HG03175 (cell line): Measurements from ENCODE around the gene TET1.
"Not testable (repeated sequence)": the region's sequence is repeated elsewhere in the genome, so short reads cannot be mapped to it uniquely, and the experiment has no call there.

Source experiments
- ATAC-seq: cut with Tn5 transposase; IDR thresholded peaks from one replicate; pipeline ENCODE4 v1.9.1; 2021; ENCODE audit warnings: mild to moderate bottlenecking, moderate library complexity; ENCODE audit not compliant: unreplicated experiment

TET1 gene

DNA sequence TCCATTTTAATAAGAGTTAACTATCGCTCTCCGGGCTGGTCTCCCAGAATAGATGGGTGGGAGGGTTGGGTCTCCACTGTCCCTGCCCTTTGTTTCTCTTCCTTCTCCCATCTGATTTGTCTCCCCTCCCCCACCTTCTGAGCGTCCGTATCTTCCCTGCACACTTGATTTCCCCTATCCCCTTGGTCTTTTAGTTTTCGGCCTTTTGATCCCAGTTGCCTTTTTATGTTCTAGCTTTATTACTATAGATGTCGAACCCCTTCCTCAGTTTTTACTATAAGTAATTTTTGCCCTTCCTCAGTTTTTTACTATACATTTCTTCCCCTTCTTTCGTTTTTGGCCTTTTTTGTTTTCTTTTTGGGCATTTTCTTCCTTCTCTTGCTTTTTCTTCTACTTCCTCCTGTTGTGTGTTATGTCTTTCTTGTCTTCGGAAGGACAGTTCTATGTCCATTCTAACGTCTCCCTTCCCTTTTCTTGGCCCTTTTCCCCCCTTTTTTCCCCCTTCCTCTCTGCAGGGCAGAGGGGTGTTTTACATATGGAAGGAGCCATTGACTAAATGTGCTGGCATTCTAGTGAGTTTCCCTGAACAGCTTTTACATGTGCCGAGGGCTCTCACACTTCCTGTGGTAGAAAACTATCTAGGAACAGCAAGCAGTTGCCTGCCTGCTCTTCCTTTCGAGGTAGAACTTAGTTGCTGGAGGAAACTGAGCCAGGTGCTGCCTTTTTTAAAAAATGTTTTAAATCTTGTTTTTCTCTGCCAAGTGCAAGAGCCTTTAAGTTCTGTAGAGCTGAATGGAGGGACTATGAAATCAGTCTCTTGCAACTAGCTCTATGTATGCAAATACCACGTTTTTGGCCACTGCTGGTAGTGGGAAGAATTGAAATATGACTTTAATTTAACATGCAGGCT is 2.8 kb downstream of the TET1 start:
- no peak for ATAC-seq

DNA sequence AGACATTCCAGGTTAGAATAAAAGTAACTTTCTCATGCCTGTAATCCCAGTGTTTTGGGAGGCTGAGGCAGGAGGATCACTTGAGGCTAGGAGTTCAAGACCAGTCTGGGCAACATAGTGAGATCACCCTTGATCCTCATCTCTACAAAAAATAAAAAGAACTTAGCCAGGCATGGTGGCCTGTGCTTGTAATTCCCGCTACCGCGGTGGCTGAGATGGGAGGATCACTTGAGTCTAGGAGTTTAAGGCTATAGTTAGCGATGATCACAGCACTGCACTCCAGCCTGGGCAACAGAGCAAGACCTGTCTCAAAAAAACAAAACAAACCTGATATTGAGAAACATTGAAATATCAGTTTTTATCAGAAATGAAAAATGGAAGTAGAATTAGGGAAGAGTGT is 4.6 kb downstream of the TET1 start:
- no peak for ATAC-seq

DNA sequence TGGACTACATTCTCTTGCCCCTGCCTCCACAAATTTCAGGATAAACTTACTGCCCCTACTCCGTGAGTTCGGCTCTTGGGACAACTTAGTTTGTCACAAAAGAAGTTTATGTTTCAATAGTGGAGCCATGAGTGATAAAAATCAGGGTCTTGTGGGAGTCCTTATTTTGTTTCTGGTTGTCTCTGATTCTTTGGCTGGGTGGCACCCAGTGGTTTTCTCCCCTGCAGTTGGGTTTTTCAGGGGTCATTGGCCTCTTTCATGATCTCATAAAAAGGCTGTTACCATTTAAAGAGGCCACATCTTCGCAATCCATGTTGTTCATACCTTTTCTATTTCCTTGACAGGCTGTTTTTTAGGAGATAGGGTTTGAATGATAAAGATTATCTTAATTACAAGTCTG is 5.5 kb downstream of the TET1 start:
- no peak for ATAC-seq

DNA sequence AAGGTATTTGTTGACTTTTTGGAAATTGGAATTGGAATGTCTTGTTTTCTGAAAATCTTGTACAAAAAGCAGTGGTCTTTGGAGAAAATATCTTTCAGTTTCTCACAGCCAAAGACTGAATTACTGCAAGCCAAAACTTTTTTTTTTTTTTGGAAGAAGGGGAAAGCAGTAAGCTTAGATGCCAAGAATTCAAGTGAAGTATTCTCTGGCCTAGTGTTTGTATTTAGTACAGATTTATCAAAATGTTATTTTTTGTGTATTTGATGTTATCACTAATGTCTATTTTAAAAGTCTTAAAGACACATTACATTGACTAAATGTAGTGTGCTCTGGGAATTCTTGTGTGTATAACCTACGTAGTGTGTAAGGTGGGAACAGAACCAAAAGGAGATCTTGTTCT is 6.2 kb downstream of the TET1 start:
- ATAC-seq: no peak

DNA sequence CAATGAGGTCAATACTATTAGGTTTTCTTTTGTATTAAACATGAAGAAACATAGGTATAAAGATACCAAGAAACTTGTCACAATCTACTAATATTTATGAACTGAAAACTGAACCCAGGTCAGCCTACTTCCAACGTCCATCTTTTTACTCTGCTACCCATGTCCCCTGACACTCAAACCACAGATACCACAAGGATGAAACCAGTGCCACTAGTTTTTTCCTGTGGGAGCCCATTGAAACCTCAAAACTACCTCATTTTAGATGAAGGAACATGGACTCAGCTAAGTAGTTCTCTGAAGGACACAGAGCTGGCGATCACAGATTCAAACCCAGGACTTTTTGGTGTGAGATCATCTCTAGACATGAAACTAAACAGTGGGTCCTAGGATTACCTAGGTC is 6.8 kb downstream of the TET1 start:
- ATAC-seq: no peak

DNA sequence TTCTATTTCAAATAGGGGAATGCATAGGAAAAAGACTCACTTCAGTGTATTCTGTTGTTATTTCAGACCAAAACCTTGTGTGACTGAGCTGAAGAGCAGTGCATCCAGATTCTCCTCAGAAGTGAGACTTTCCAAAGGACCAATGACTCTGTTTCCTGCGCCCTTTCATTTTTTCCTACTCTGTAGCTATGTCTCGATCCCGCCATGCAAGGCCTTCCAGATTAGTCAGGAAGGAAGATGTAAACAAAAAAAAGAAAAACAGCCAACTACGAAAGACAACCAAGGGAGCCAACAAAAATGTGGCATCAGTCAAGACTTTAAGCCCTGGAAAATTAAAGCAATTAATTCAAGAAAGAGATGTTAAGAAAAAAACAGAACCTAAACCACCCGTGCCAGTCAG is 12.0 kb downstream of the TET1 start:
- no peak for ATAC-seq

DNA sequence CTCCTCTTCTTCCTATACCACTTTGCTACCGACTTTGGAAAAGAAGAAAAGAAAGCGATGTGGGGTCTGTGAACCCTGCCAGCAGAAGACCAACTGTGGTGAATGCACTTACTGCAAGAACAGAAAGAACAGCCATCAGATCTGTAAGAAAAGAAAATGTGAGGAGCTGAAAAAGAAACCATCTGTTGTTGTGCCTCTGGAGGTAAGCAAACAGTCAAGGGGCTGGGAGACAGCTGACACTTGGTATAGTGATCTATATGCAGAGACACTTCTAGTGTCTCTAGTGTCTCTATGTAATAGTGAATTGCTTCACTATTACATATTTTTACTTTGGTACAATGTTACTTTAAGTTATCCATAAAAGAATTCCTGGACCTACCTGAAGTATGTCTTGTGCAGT is 13.9 kb downstream of the TET1 start:
- ATAC-seq: no peak

DNA sequence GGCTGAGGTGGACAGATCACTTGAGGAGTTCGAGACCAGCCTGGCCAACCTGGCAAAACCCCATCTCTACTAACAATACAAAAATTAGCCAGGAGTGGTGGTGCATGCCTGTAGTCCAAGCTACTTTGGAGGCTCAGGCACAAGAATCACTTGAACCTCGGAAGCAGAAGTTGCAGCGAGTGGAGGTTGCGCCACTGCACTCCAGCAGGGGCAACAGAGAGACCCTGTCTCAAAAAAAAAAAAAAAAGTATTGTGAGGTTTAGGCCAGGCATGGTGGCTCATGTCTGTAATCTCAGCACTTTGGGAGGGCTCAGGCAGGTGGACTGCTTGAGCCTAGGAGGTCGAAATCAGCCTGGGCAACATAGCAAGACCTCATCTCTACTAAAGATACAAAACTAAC is 16.0 kb downstream of the TET1 start:
- ATAC-seq: no peak

DNA sequence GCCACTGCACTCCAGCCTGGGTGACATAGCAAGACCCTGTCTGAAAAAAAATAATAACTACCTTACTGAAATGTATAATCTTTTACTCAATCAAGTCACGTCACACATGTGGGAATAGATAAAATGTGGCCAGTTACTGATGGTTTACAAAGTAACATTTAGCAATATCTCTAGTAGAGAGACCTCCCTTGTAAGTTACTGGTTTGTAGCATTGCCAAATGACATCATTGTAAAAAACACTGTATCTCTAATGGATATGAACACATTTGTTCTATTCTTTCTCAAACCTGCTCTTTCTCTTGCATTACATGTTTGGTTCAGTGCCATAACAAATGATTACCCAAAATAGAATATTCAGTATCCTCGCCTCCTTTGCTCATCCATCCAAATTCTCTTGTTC is 18.8 kb downstream of the TET1 start:
- ATAC-seq: no peak

DNA sequence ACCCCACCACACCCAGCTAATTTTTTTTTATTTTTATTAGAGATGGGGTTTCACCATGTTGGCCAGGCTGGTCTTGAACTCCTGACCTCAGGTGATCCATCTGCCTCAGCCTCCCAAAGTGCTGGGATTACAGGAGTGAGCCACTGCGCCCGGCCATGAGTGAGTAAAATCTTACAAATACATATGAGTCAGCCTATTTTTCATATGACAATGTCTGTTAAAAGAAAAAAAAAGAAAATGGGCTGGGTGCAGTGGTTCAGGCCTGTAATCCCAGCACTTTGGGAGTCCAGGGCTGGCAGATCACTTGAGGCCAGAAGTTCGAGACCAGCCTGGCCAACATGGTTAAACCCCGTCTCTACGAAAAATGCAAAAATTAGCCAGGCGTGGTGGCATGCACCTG is 24.1 kb downstream of the TET1 start:
- ATAC-seq: not testable (repeated sequence)

DNA sequence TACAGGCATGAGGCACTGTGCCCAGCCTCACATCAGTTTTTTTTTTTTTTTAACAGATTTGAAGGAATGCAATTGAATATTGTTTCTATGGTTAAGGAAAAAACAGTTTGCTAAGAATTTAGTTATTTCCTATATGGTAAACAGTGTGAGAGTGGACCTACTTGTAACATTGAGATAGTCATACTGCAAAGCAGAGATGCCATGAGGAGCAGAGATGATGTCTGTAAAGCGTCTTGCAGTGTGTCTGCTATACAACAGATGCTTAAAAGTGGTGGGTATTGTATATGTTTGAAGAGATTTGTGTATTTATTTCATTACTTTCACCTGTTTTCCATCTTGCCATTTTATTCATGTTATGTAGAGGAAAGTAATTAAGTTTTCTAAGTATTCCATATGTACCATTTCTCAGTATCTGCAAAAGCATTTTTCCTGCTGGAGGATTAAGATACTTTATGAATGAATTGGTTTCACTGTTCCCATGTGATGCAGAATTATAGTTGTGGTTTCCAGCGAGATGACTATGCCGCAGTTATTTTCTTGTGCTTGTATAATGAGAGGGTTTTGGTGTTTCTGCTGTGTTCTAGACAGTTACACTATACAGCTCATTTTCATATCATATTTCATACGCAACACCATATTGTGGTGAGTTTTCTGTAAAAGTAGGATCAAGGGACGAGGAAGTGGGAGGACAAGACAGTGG is 26.6 kb downstream of the TET1 start:
- ATAC-seq: no peak

DNA sequence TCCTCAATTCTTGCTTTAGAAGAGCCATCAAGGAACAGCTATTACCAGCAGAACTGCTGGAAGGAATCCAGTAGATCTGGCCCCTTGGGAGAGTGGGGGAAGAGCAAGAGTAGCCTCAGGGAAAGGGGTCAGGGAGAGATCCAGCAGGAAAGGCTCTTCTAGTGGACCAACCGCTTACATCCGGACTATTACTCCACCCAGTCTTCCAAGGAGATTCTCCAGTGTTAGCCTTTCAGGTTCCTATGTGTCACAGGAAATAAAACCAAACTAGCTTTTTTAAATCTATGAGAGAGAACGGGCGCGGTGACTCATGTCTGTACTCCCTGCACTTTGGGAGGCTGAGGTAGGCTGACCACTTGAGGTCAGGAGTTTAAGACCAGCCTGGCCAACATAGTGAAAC is 34.3 kb downstream of the TET1 start:
- no peak for ATAC-seq

DNA sequence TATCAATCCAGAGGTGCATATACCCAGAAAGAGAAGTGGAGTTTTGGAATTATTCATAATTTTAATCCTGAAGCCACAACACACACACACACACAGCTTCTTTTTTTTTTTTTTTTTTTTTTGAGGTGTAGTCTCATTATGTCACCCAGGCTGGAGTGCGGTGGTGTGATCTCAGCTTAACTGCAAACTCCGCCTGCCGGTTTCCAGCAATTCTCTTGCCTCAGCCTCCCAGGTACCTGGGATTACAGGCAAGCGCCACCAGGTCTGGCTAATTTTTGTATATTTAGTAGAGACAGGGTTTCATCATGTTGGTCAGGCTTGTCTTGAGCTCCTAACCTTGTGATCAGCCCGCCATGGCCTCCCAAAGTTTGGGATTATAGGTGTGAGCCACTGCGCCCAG is 35.4 kb downstream of the TET1 start:
- no peak for ATAC-seq

DNA sequence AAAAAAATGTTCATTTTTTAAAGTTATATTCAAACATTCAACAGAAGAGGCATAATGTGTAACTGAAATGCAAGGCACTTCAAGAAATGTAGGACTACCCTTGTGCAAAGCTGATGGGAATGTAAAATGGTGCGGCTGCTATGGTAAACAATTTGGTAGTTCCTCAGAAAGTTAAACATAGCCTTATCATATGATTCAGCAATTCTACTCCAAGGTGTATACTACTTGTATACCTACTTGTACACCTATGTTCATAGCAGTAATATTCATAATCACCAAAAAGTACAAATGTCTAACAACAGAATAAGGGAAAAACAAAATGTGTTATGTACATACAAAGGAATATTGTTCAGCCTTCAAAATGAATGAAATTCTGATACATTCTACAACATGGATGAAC is 37.3 kb downstream of the TET1 start:
- no peak for ATAC-seq

DNA sequence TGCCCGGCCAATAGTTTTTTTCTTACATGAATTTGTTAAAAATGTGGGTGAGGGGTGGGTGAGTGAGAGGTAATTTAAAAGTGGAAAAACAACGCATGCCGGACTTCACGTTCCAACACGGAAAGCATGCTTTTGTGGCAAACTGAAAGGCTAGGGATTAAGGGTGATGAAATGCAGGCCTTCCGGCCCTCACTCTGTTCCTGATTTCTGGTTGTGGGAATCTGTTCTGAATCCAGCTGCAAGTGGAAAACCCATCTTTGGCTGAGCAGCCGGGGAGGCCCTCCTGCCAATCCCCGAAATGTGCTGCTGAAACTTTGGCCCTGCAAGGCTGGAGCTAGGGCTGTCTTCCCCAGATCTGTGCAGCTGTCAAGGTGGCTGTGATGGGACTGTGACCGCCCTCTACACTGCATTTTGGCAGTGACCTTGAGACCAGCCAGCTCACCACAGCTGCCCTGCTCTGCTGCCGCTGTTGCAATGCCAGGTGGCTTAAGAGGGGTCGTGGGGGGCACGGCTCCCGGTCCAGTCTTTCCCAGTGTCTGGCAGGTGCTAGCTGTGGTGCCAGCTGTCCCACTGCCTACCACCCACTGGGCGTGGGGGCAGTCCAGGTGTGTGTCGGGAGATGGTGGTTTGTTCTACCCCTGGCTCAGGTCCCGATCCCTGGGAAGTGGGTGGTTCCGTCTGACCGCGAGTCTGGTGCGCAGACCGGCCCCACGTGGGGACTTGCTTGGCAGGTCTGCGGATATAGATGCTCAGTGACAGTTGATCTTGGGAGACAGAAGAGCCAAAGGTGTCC is 39.0 kb downstream of the TET1 start:
- no peak for ATAC-seq

DNA sequence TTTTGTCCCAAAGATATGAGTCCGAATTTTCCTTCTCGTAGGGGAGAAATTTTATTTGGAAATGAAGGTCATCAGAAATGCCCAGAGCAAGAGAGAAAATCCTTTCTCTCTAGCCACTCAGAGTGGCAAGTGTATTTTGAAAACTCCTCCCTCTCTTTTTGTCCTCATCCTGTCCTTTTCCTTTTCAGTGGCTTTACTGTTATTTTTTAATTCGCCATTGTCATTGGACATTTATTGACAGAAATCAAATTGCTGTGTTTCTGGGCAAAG is 39.6 kb downstream of the TET1 start:
- no peak for ATAC-seq

DNA sequence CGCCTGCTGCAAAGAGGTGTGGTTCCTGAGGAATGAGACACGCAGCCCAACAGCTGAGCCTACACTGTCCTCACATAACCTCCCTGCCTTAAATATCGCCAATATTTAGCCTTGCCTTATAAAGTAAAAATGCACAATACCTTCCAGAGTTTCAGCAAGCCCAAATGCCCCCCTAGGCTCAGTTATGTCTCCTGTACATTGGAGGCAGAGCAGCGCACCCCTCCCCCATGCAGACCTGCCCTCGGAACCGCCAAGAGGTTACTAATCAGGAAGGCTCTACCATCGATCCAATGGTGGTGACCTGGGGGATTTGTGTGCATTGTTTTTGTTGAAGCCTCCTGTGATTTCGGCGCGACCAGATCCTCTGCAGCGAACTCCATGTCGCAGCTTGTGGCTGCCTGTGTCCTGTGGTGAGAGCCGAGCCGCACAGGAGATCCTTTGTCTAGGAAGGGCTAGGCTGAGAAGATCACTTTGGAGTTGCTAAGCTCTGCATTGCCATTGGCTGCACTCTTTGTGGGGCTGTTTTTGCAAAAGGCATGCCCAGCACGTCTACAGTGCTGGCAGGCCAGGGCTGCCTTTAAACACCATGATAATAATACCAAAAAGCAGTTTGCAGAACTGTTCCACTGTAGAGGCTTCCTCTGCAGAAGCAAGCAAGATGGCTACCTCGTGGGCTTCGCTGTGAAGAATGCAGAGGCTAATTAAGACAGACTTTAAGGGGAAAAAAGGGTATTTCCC is 40.1 kb downstream of the TET1 start:
- ATAC-seq: peak; percentile 85

DNA sequence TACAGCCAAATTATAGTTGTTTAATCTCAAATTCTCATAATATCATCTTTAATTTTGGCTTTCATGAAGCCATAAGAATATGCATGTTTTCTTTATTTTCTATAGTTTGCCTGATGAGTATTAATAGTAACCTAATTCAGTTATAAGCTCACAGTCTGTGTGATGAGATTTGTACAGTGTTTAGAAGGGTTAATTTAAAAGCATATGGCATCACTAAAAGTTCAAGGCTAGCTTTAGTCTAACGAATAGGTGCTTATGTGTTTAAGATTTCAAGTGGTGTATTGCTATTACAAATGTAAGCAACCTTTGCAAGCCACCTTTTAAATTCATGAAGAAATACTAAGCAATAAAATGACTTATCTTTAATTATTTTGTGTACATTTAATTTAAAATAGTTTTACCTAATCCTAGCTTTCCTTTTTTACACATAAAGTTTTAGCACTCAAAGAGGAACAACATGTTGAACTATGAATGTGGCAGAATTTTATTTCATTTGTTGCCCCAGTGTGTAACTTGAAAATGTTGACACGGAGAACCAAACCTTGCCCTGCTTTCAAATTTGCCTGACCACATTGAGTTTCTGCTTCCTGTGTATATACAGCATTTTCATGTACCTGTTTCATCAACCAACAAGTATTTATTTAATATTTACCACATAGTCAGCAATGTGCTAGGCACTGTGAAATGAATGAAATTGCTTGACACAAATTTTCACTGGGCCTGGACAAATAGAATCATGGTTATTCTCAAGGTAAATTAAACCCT is 41.5 kb downstream of the TET1 start:
- no peak for ATAC-seq

DNA sequence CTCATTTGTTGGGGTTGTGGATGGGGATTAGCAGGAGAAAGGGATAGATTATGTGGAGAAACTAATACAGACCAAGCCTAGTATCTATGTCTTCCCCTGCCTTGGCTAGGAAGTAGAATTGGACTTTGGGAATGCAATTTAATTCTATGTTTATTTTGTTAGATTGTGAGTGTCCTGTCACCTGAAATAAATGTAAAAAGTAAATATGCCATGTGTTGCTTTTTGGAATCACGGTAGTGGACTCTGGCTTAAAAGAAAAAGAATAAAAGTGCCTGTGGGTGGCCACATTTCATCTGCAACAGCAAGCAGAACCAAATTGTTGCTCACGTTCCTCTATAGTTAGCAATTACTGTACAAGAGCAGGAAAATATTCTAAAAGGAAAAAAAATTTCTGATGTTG is 42.3 kb downstream of the TET1 start:
- no peak for ATAC-seq

DNA sequence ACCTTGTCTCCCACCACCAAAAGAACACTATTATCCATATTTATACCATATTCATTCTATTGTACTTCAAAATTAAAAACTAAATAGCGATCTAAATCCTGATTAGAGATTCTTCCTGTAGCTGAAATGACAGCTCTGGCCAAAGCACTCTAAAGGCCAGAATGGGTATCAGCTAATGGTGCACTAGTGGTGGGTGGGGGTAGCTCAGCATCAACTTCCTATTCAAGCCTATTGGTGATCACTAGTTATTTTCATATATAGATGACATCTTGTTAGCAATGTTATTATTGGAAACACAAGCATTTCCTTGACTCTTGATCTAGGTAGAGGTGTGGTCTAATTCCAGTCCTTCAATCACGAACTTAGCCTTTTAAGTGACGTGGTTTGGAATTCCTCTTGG is 43.6 kb downstream of the TET1 start:
- no peak for ATAC-seq

DNA sequence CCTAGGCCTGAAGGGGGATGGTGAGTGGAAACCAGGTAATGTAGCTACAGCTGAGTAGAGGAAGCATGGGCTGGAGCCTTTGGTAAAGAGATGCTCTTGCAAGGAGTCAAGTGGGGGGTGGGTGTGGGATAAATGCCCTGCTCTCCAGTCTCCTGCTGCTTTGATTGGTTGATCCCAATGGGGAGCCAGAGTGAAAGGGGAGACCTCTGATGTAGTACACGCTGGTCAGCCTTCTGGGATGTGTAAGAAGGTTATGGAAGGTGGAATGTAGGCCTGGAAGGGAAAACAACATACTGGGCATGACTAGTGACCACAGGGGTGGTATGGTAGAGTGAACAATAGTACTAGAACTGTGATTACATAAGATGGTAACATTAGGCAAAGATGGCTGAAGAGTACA is 44.3 kb downstream of the TET1 start:
- no peak for ATAC-seq
